ENCODE measurements around the gene GNAS-AS1.

GNAS-AS1 gene

DNA sequence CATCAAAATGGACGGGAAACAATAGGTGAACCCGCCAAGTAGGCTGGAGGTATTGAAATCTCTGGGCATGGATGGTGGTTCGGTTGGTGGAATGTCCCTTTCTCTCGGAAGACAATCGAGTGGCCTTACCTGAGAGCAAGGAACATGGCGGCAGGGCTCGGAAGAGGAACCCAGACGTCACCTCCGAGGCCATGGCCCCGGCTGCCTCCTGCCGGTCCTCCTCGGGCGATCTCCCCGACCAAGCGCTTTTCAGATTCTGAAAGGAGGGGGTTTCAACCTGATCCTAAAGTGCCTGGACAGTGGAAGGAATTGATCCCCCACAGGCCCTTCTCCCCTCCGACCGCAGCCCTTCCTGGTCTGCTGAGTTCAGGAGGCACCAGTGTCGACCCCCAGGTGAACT is 47.2 kb downstream of the GNAS-AS1 start:
- DNase-seq (ENCODE audit: low read depth): no peak
- no peak overlapping the region for H3K4me3 ChIP-seq (ENCODE audit: control insufficient read depth, low read depth, low read length)
- TF ChIP-seq, protein P1, sequence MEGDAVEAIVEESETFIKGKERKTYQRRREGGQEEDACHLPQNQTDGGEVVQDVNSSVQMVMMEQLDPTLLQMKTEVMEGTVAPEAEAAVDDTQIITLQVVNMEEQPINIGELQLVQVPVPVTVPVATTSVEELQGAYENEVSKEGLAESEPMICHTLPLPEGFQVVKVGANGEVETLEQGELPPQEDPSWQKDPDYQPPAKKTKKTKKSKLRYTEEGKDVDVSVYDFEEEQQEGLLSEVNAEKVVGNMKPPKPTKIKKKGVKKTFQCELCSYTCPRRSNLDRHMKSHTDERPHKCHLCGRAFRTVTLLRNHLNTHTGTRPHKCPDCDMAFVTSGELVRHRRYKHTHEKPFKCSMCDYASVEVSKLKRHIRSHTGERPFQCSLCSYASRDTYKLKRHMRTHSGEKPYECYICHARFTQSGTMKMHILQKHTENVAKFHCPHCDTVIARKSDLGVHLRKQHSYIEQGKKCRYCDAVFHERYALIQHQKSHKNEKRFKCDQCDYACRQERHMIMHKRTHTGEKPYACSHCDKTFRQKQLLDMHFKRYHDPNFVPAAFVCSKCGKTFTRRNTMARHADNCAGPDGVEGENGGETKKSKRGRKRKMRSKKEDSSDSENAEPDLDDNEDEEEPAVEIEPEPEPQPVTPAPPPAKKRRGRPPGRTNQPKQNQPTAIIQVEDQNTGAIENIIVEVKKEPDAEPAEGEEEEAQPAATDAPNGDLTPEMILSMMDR (IDR thresholded peaks at IDR 0.05; ENCODE audit: control insufficient read depth, insufficient read depth, low read depth, low read length, missing control alignments): no peak

DNA sequence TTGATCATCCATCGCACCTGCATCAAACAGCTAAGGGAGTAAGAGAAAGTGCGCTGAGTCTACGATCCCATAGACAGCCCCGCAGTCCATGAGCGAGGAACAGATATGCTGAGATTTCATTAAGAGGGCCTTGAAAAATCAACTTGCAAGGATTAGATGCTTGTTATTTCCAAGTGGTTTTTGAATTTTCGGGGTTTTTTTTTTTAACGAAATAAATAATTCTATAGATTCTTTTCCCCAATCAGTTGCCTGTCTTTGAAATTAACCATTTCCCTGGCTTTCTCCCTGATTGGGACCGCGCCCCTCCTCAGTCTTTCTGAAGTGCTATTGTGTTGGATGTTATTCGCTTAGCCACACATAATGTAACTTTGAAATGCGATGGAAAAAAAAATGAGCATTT is 48.6 kb downstream of the GNAS-AS1 start:
- H3K4me3 ChIP-seq (ENCODE audit: control insufficient read depth, low read depth, low read length): no peak overlapping the region
- TF ChIP-seq, protein P1 (IDR thresholded peaks at IDR 0.05; ENCODE audit: control insufficient read depth, insufficient read depth, low read depth, low read length, missing control alignments): no peak

GRCh38 chr20:58800134-58800871 is 50.4 kb downstream of the GNAS-AS1 start:
- H3K4me3 ChIP-seq (ENCODE audit: control insufficient read depth, low read depth, low read length): no peak overlapping the region
- TF ChIP-seq, protein P1 (IDR thresholded peaks at IDR 0.05; ENCODE audit: control insufficient read depth, insufficient read depth, low read depth, low read length, missing control alignments): no peak
- no peak for DNase-seq (ENCODE audit: low read depth)

More for the DNA sequence above, 48.6 kb downstream of the GNAS-AS1 start:
- no peak for DNase-seq (ENCODE audit: low read depth)

- TF ChIP-seq, protein P1 (IDR thresholded peaks at IDR 0.05; ENCODE audit: control insufficient read depth, insufficient read depth, low read depth, low read length, missing control alignments): no peak
- H3K4me3 ChIP-seq (ENCODE audit: control insufficient read depth, low read depth, low read length): no peak overlapping the region
- DNase-seq (ENCODE audit: low read depth): no peak
These were observed 53.0 kb downstream of the GNAS-AS1 start for GRCh38 chr20:58797371-58798338.

GRCh38 chr20:58795923-58796245 is 54.8 kb downstream of the GNAS-AS1 start:
- TF ChIP-seq, protein P1 (IDR thresholded peaks at IDR 0.05; ENCODE audit: control insufficient read depth, insufficient read depth, low read depth, low read length, missing control alignments): no peak
- no peak for DNase-seq (ENCODE audit: low read depth)
- H3K4me3 ChIP-seq (ENCODE audit: control insufficient read depth, low read depth, low read length): no peak overlapping the region

- no peak overlapping the region for H3K4me3 ChIP-seq (ENCODE audit: control insufficient read depth, low read depth, low read length)
- TF ChIP-seq, protein P1 (IDR thresholded peaks at IDR 0.05; ENCODE audit: control insufficient read depth, insufficient read depth, low read depth, low read length, missing control alignments): no peak
- no peak for DNase-seq (ENCODE audit: low read depth)
These were observed 55.4 kb downstream of the GNAS-AS1 start for GRCh38 chr20:58795181-58795922.
